A549 (cell line): ENCODE data around the gene AMPD3. TPM values are rescaled to one million over a fixed set of nuclear protein-coding genes. Genes with fewer than 3 reads are reported as not detected.

ENCODE experiments used
- ATAC-seq, 2 experiments: fragments of 200-7000 bp in 1 of 2; fragments of >200 bp in 1 of 2; cut with Nextera tagmentation in 1 of 2; cut with Tn5 transposase in 1 of 2; 3 replicates each; pipeline versions ENCODE4 v1.8.0 to v1.9.1; 2018 to 2020; ENCODE audit warnings: mild to moderate bottlenecking in 1 of 2, moderate library complexity in 1 of 2
- CTCF ChIA-PET: fragments of 300-600 bp; sonication (Branson Sonifier 250); formaldehyde crosslinking; extraction: SDS; loops from one replicate; lab custom pipeline; 2021; ENCODE audit warnings: antibody characterized with exemption, inconsistent platforms; lab: Yijun Ruan, JAX
- POLR2A ChIA-PET: fragments of 350-600 bp; formaldehyde crosslinking; extraction: SDS; loops from one replicate; lab custom pipeline; 2021; ENCODE audit warnings: antibody characterized with exemption, inconsistent platforms; lab: Yijun Ruan, JAX
- DNase-seq, 2 experiments: peaks; one replicate each; pipeline versions ENCODE4 v3.0.0 to v3.0.0-alpha.2; 2011 to 2016; ENCODE audit warnings: low read depth in 1 of 2, low spot score in 1 of 2
- FAIRE-seq: peaks from 2 replicates; lab custom pipeline; 2011; peaks lifted over from hg19 to GRCh38; lab: Jason Lieb, UNC
- H3K27ac ChIP-seq, 2 experiments: fragments of >200 bp; sonication (Bioruptor Twin); formaldehyde crosslinking; 3 replicates each; pipeline ENCODE4 v1.5.1; 2016 to 2017
- H3K4me1 ChIP-seq: fragments of >200 bp; sonication (Bioruptor Twin); formaldehyde crosslinking; 3 replicates; pipeline ENCODE4 v1.6.1; 2016
- H3K4me2 ChIP-seq: fragments of >200 bp; sonication (Bioruptor Twin); formaldehyde crosslinking; 3 replicates; pipeline ENCODE4 v1.6.1; 2016
- H3K4me3 ChIP-seq: fragments of >200 bp; sonication (Bioruptor Twin); formaldehyde crosslinking; 3 replicates; pipeline ENCODE4 v1.5.1; 2016
- H3K9me3 ChIP-seq: fragments of >200 bp; sonication (Bioruptor Twin); formaldehyde crosslinking; 3 replicates; pipeline ENCODE4 v1.6.1; 2016
- ATOH8 ChIP-seq: fragments of 250-450 bp; sonication (Bioruptor Pico); IDR thresholded peaks from 2 replicates; pipeline ENCODE4 v1.5.0; 2020; ENCODE audit warnings: low read depth, mild to moderate bottlenecking, moderate library complexity
- CBX2 ChIP-seq: fragments of 200-600 bp; sonication (generic); IDR thresholded peaks from 2 replicates; pipeline ENCODE4 v1.6.1; 2016; ENCODE audit warnings: low read depth, mild to moderate bottlenecking, borderline replicate concordance
- CHD4 ChIP-seq: fragments of 200-600 bp; sonication (generic); IDR thresholded peaks from 2 replicates; pipeline ENCODE4 v1.6.1; 2016; ENCODE audit warnings: antibody characterized with exemption, mild to moderate bottlenecking, borderline replicate concordance
- CTCF ChIP-seq: fragments of >200 bp; sonication (Bioruptor Twin); formaldehyde crosslinking; IDR thresholded peaks from 3 replicates; pipeline ENCODE4 v1.5.1; 2016
- E2F6 ChIP-seq: IDR thresholded peaks from 2 replicates; pipeline ENCODE4 v1.6.1; 2012; ENCODE audit warnings: low read depth, borderline replicate concordance
- EHMT2 ChIP-seq: fragments of 200-600 bp; sonication (generic); IDR thresholded peaks from 2 replicates; pipeline ENCODE4 v1.6.1; 2016; ENCODE audit warnings: antibody characterized with exemption, low read depth, mild to moderate bottlenecking, moderate library complexity
- EP300 ChIP-seq, 2 experiments: fragments of >200 bp; sonication (Bioruptor Twin); formaldehyde crosslinking; IDR thresholded peaks; 2 replicates in 1 of 2; 3 replicates in 1 of 2; pipeline ENCODE4 v1.6.1; 2016 to 2017
- ESRRA ChIP-seq: fragments of 150-350 bp; IDR thresholded peaks from 2 replicates; pipeline ENCODE4 v1.6.1; 2014; ENCODE audit warnings: mild to moderate bottlenecking, low read length, borderline replicate concordance
- HES2 ChIP-seq: fragments of >200 bp; sonication (Bioruptor Twin); formaldehyde crosslinking; IDR thresholded peaks from 2 replicates; pipeline ENCODE4 v1.6.1; 2016
- HOXA7 ChIP-seq: fragments of 250-450 bp; sonication (Bioruptor Pico); IDR thresholded peaks from 2 replicates; pipeline ENCODE4 v1.5.0; 2020; ENCODE audit warnings: mild to moderate bottlenecking, moderate library complexity
- HOXB5 ChIP-seq: fragments of 250-450 bp; sonication (Bioruptor Pico); IDR thresholded peaks from 2 replicates; pipeline ENCODE4 v1.5.0; 2020; ENCODE audit warnings: mild to moderate bottlenecking, moderate library complexity
- MAZ ChIP-seq: fragments of 150-350 bp; IDR thresholded peaks from 2 replicates; pipeline ENCODE4 v1.6.1; 2014; ENCODE audit warnings: antibody characterized with exemption, low read depth, low read length, borderline replicate concordance
- NFE2L2 ChIP-seq: fragments of 150-350 bp; conservative IDR thresholded peaks from 2 replicates; pipeline ENCODE4 v1.6.1; 2014; ENCODE audit warnings: low read length
- NPAS2 ChIP-seq: fragments of 250-450 bp; sonication (Bioruptor Pico); IDR thresholded peaks from 2 replicates; pipeline ENCODE4 v1.8.0; 2022; ENCODE audit warnings: mild to moderate bottlenecking, moderate library complexity, borderline replicate concordance
- NR3C1 ChIP-seq: fragments of >200 bp; sonication (Bioruptor Twin); formaldehyde crosslinking; IDR thresholded peaks from 3 replicates; pipeline ENCODE4 v1.6.1; 2017
- PBX3 ChIP-seq: IDR thresholded peaks from 2 replicates; pipeline ENCODE4 v1.6.1; 2012
- PHF8 ChIP-seq: fragments of 200-600 bp; sonication (generic); IDR thresholded peaks from 2 replicates; pipeline ENCODE4 v1.6.1; 2016; ENCODE audit warnings: low read depth, mild to moderate bottlenecking, antibody characterized with exemption, moderate library complexity, borderline replicate concordance
- POLR2A ChIP-seq: IDR thresholded peaks from 2 replicates; pipeline ENCODE4 v1.6.1; 2012; ENCODE audit warnings: mild to moderate bottlenecking, low read length
- POLR2AphosphoS2 ChIP-seq: conservative IDR thresholded peaks from 2 replicates; pipeline ENCODE4 v1.6.1; 2012; ENCODE audit warnings: low read length, improper control_type of control experiment, inconsistent platforms
- RAD21 ChIP-seq, 2 experiments: fragments of >200 bp in 1 of 2; sonication (Bioruptor Twin) in 1 of 2; formaldehyde crosslinking in 1 of 2; IDR thresholded peaks in 1 of 2; conservative IDR thresholded peaks in 1 of 2; 2 replicates in 1 of 2; 3 replicates in 1 of 2; pipeline ENCODE4 v1.6.1; 2012 to 2018; ENCODE audit warnings: inconsistent platforms in 1 of 2
- REST ChIP-seq: fragments of 200-600 bp; sonication (generic); IDR thresholded peaks from 2 replicates; pipeline ENCODE4 v1.6.1; 2016; ENCODE audit warnings: antibody characterized with exemption, mild to moderate bottlenecking, moderate library complexity
- RNF2 ChIP-seq: fragments of 200-600 bp; sonication (generic); IDR thresholded peaks from 2 replicates; pipeline ENCODE4 v1.6.1; 2016; ENCODE audit warnings: low read depth, mild to moderate bottlenecking, antibody characterized with exemption, moderate library complexity, borderline replicate concordance
- TFCP2L1 ChIP-seq: fragments of 250-450 bp; sonication (Bioruptor Pico); IDR thresholded peaks from 2 replicates; pipeline ENCODE4 v1.5.0; 2021; ENCODE audit warnings: mild to moderate bottlenecking
- USF2 ChIP-seq: fragments of 450-650 bp; IDR thresholded peaks from 2 replicates; pipeline ENCODE4 v1.6.1; 2014; ENCODE audit warnings: antibody characterized with exemption
- ZC3H11A ChIP-seq: fragments of 450-650 bp; IDR thresholded peaks from 2 replicates; pipeline ENCODE4 v1.6.1; 2014; ENCODE audit warnings: antibody characterized with exemption, mild to moderate bottlenecking
- ZFP36 ChIP-seq: fragments of 450-650 bp; IDR thresholded peaks from 2 replicates; pipeline ENCODE4 v1.6.1; 2014; ENCODE audit warnings: borderline replicate concordance; ENCODE audit not compliant: partially characterized antibody
- ZNF302 ChIP-seq: fragments of 250-450 bp; sonication (Bioruptor Pico); IDR thresholded peaks from 2 replicates; pipeline ENCODE4 v1.9.0; 2021; ENCODE audit warnings: inconsistent platforms, mild to moderate bottlenecking, moderate library complexity
- WGBS: methylation state at CpG from one replicate; pipeline ENCODE4 v1.1.6; 2017; ENCODE audit errors: missing lambda C conversion rate; 5-methylcytosine and 5-hydroxymethylcytosine counted together
- polyA plus RNA-seq, 4 experiments: library from polyadenylated mRNA; depleted of rRNA in 3 of 4; stranded (reverse); fragments of >200 nt; fragmentation: RNase III in 1 of 4; extraction: RNeasy Plus Mini Kit Qiagen cat#74134 plus additional on column Dnase treatment in 1 of 4; gene quantifications; 2 replicates in 3 of 4; 3 replicates in 1 of 4; pipeline ENCODE4 v1.2.3, GENCODE V29; 2011 to 2017

The AMPD3 gene
- polyA plus RNA-seq, 2 of the 4 experiments (the other 2 are of a cell fraction) = 3.1 to 4.7 TPM

GRCh38 chr11:10505278-10506007 is 50.4 kb downstream of the AMPD3 start:
- Histone ChIP-seq H3K4me2 (no peak overlapping the region), H3K27ac (no peak overlapping the region), H3K4me1 (no peaks in the 10 kb centered on the region), H3K9me3 (no peaks in the 10 kb centered on the region), H3K4me3 (no peak overlapping the region)
- no peak for TF ChIP-seq NPAS2 (CRISPR knock-in tag)
- no peak for TF ChIP-seq PBX3
- TF ChIP-seq REST = no peak
- TF ChIP-seq EHMT2 = no peak
- no peak for TF ChIP-seq CBX2
- TF ChIP-seq TFCP2L1 = no peak
- no peak for TF ChIP-seq PHF8
- no peak for TF ChIP-seq RAD21 (conservative IDR thresholded peaks at IDR 0.05 in 1 of 2, IDR thresholded peaks at IDR 0.05 in 1 of 2)
- no peak for TF ChIP-seq POLR2A
- no peak for TF ChIP-seq NR3C1
- TF ChIP-seq ATOH8 (CRISPR knock-in tag) = no peak
- no peak for TF ChIP-seq ZC3H11A
- TF ChIP-seq RNF2 = no peak
- TF ChIP-seq ZNF302 (CRISPR knock-in tag) = no peak
- no peak for TF ChIP-seq EP300 (IDR thresholded peaks at IDR 0.05)
- no peak for TF ChIP-seq MAZ
- no peak for TF ChIP-seq USF2
- no peak for TF ChIP-seq HOXB5 (CRISPR knock-in tag)
- TF ChIP-seq ZFP36 = no peak
- no peak for TF ChIP-seq ESRRA
- ChIA-PET CTCF (interaction anchor here (0.8 to 1.8 kb wide), 3 partner anchors 9 to 91 kb away, joined by 3 to 4 read pairs (median 4); partner anchors contain the start of gene RNF141), POLR2A (no interaction called here)
- no peak for DNase-seq
- ATAC-seq = no peak
- FAIRE-seq = no peak
- WGBS = 92% methylated on average over 6 of the region's 6 CpGs

- Histone ChIP-seq H3K27ac (no peak overlapping the region), H3K4me1 (no peaks in the 10 kb centered on the region), H3K4me3 (no peak overlapping the region), H3K9me3 (no peaks in the 10 kb centered on the region), H3K4me2 (no peak overlapping the region)
- no peak for DNase-seq
- ATAC-seq = no peak
- CTCF ChIA-PET = interaction anchor here (0.8 to 2.1 kb wide), 4 partner anchors 8 to 91 kb away, joined by 3 to 7 read pairs (median 4); partner anchors contain the start of gene RNF141
- POLR2A ChIA-PET = no interaction called here
- FAIRE-seq = no peak
- no peak for TF ChIP-seq NFE2L2
- TF ChIP-seq HOXB5 (CRISPR knock-in tag) = no peak
- no peak for TF ChIP-seq POLR2AphosphoS2
- no peak for TF ChIP-seq MAZ
- TF ChIP-seq CTCF = no peak
- TF ChIP-seq USF2 = no peak
- TF ChIP-seq E2F6 = no peak
- no peak for TF ChIP-seq HES2
- no peak for TF ChIP-seq CHD4
- no peak for TF ChIP-seq HOXA7 (CRISPR knock-in tag)
Observed at GRCh38 chr11:10506008-10506370, 50.9 kb downstream of the AMPD3 start.
